Stimulated activated naive B cell treated with anti-CD40 and anti-IgM and Interleukin-4, amounts not matched to agents 10 μg/mL and 1 μg/mL and 100 μg/mL, for 72 hours (primary cell): ENCODE data around the gene NCK2.
A peak's percentile ranks its signal among the peaks of the same experiment; 100 is the strongest.

Source experiments
- ATAC-seq, 2 donors: fragments of 150-1000 bp; cut with Tn5 transposase; replicated peaks; 2 replicates each; pipeline ENCODE4 v1.10.0; 2021; ENCODE audit warnings: moderate library complexity in 1 of 2
- DNase-seq: peaks from one replicate; pipeline ENCODE4 v3.0.0; 2021
- H3K27ac Mint-ChIP-seq: one replicate; pipeline ENCODE4 v1.8.0; 2022; ENCODE audit warnings: mild to moderate bottlenecking, mixed read lengths
- H3K27me3 Mint-ChIP-seq, 2 donors: one replicate each; pipeline ENCODE4 v1.8.0; 2022; ENCODE audit warnings: mixed read lengths in 2 of 2
- H3K36me3 Mint-ChIP-seq, 2 donors: one replicate each; pipeline ENCODE4 v1.8.0; 2022; ENCODE audit warnings: mixed read lengths in 2 of 2, mild to moderate bottlenecking in 1 of 2
- H3K4me1 Mint-ChIP-seq, 2 donors: one replicate each; pipeline ENCODE4 v1.8.0; 2022; ENCODE audit warnings: mixed read lengths in 2 of 2, mild to moderate bottlenecking in 1 of 2
- H3K4me3 Mint-ChIP-seq, 2 donors: one replicate each; pipeline ENCODE4 v1.8.0; 2022; ENCODE audit warnings: mild to moderate bottlenecking in 2 of 2, mixed read lengths in 2 of 2, moderate library complexity in 1 of 2
- H3K9me3 Mint-ChIP-seq, 2 donors: one replicate each; pipeline ENCODE4 v1.8.0; 2022; ENCODE audit warnings: mixed read lengths in 2 of 2, mild to moderate bottlenecking in 1 of 2

The NCK2 gene

DNA sequence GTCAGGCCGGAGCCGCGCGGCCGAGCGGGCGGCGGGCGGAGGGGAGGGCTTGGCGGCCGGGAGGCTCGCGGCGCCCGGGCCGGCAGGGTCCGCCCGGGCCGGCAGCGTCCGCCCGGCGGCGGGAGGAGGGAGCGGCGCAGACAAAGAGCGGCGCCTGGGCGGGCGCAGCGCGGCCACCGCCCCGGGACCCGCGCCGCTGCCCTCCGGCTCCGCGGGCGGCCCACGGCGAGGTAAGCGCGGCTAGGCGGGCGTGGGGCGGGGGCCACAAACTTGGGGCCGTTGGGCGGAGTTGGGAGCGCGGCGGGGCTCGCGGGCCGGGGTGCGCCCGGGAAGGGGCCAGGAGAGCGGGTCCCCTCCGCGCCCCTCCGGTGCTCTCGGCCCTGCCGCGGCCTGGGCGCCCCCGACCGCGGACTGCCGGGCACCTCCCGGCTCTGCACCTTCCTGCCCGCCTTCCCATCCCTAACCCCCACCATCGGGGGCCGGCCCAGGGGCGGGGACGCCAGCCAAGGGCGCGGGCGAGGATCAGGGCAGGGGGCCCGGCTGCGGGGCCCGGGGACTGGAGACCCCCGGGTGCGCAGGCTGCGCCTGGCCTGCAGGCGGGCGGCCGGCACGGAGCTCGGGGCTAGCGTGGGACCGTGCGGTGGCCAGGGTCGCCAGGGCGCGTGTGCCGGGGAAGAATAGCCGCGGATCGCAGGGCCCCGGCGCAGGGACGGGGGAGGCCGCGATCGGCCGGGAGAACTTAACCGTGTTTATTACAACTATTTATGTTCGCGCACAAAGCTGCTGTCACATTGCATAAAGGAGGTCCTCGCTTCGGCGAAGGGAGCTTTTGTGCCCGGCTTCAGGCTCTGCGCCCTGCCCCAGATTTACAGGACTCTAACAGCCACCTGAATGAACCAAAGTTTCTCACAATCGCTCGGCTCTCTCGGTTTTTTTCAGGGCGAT lies at the start of gene NCK2:
NCK2 (plus strand) TSS at position 4 of the 945 bp plus-strand sequence. CDS start 110,152 bp downstream, outside the sequence.
- peak within 1 kb of the TSS; percentile 93 for H3K27ac Mint-ChIP-seq
- H3K36me3 Mint-ChIP-seq: peaks cover 41 to 44% of the 10 kb centered on the region in 2 donors

DNA sequence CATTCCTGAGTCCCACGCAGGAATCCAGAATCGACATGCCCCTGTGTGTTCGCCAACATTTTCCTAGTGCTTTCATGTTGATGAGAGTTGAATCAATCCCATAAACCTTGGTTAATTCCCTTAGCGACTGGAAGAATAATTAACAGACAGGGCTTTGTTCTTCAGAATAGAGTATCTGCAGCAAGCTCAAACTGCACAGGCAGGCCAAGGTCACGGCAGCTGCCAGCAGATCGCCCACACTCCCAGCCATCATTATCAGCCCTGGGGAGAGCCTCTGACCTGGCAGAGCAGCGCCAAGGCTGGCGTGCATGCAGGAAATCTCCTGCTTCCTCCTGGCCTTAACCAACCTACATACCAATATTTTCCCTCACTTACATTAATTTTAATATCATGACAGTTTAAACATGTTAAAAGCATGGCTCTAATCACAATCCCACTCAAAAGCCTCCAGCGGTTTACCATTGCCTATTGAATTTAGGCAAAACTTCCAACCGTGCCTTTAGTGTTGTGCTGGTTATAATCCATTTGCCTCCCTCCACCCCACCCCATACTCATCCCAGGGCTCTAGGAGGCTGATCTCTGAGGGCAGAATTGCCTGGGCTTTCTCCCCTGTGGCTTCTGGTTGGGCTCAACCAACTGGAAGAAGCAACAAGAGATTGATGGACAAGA lies 46.8 kb upstream of the NCK2 start:
- ATAC-seq: no peak
- Mint-ChIP-seq H3K27ac (no peak overlapping the region), H3K9me3 (peaks cover 0 to 3% of the 10 kb centered on the region in 2 donors), H3K4me1 (peaks cover 9 to 19% of the 10 kb centered on the region in 2 donors), H3K36me3 (no peaks in the 10 kb centered on the region), H3K27me3 (peaks cover 4 to 16% of the 10 kb centered on the region in 2 donors), H3K4me3 (no peak overlapping the region)
- no peak for DNase-seq

More for the DNA sequence above, at the start of gene NCK2:
- peak within 1 kb of the TSS; percentile 87 to 91 for H3K4me3 Mint-ChIP-seq
- peaks cover 0 to 3% of the 10 kb centered on the region in 2 donors for H3K9me3 Mint-ChIP-seq
- H3K27me3 Mint-ChIP-seq: no peaks in the 10 kb centered on the region
- H3K4me1 Mint-ChIP-seq: peaks cover 51 to 82% of the 10 kb centered on the region in 2 donors
- ATAC-seq: peak; percentile 7 to 20
- peak; percentile 35 for DNase-seq

DNA sequence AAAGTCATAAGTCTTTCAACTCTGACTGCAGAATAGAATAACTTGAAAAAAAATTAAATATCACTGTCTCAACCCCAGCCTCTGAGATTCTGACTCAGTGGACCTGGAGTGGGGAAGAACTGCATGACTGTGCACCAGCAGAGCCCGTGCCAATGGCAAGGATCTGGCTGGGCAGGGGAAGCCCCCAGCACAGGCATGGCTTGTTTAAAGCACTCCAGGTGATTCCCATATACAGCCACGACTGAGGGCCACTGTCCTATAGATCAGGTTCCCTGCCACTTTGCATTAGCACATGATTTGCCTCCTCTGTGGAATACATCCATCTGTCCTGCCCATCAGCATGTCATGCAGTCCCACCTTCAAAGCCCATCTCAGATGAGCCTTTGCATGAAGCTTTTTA lies 45.9 kb upstream of the NCK2 start:
- Mint-ChIP-seq H3K27ac (no peak overlapping the region), H3K4me3 (no peak overlapping the region), H3K36me3 (no peaks in the 10 kb centered on the region), H3K9me3 (peaks cover 0 to 3% of the 10 kb centered on the region in 2 donors), H3K27me3 (peaks cover 4 to 16% of the 10 kb centered on the region in 2 donors), H3K4me1 (peaks cover 8 to 17% of the 10 kb centered on the region in 2 donors)
- no peak for DNase-seq
- no peak for ATAC-seq

DNA sequence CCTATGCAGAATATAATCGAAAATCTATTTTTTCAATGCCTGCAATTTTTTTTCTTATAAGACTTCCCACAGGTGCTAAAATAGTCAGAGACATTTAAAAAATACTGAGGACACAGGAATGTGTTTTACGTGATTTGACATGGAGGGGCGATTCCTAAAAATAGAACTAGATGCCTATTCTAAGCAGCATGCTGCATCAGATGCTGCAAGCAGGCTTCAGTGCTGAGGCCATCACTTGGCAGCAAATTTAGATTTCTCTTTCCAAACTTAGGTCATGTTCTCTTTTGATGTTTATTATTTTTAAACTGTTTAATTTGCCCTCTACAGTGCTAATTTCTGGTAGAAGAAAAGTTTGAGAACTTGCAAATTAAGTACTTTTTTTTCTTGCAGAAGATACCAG lies 43.7 kb upstream of the NCK2 start:
- ATAC-seq (no peak), DNase-seq (no peak)
- no peak overlapping the region for H3K27ac Mint-ChIP-seq
- H3K4me3 Mint-ChIP-seq: no peak overlapping the region
- H3K9me3 Mint-ChIP-seq: peaks cover 0 to 6% of the 10 kb centered on the region in 2 donors
- H3K4me1 Mint-ChIP-seq: peaks cover 3 to 10% of the 10 kb centered on the region in 2 donors
- H3K36me3 Mint-ChIP-seq: no peaks in the 10 kb centered on the region
- H3K27me3 Mint-ChIP-seq: peaks cover 4 to 16% of the 10 kb centered on the region in 2 donors

DNA sequence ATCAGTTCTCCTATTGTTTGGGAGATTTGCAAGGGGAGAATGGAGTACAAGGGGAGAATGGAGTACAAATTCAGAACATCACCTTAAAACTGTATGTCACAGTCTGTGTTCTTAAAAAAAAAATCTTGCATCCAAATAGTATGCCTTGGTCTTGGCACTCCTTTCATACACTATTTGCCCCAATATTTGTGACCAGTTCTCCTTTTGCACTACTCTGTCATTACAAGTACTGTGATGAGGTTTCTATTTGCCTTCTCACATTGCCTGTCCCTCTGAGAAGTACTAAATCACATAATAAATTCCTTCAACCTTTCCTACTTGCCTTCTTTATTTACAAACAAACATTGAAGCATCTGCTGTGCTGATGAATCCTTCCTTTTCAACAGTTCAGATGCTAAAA lies 36.0 kb upstream of the NCK2 start:
- DNase-seq: no peak
- peaks cover 8 to 9% of the 10 kb centered on the region in 2 donors for H3K4me1 Mint-ChIP-seq
- no peaks in the 10 kb centered on the region for H3K27me3 Mint-ChIP-seq
- H3K27ac Mint-ChIP-seq: no peak overlapping the region
- H3K36me3 Mint-ChIP-seq: no peaks in the 10 kb centered on the region
- peaks cover 0 to 4% of the 10 kb centered on the region in 2 donors for H3K9me3 Mint-ChIP-seq
- ATAC-seq: peak; percentile 76 to 83
- H3K4me3 Mint-ChIP-seq: no peak overlapping the region

DNA sequence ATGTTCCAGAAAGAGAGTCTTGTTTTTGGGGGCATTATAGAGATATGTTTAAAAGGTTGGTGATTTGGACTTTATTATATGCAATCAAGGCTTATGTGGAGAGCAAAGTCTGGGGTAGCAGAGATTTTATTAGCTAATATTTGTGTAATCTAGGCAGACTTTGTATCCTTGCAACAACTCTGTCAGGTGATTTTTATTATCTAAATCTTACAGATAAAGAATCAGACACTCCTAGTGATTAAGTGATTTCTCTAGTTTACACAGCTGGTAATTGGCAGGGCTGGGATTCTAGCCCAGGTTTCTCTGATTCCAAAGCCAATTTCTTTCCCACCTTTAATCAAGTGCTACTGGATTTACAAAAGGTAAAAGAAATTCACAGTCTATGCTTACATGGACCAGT lies 33.3 kb upstream of the NCK2 start:
- H3K4me3 Mint-ChIP-seq: no peak overlapping the region
- DNase-seq (no peak), ATAC-seq (no peak)
- H3K27ac Mint-ChIP-seq: no peak overlapping the region
- H3K9me3 Mint-ChIP-seq: peaks cover 3 to 4% of the 10 kb centered on the region in 2 donors
- H3K36me3 Mint-ChIP-seq: peaks cover 0 to 3% of the 10 kb centered on the region in 2 donors
- H3K27me3 Mint-ChIP-seq: peaks cover 9% of the 10 kb centered on the region in 2 donors
- peaks cover 8 to 9% of the 10 kb centered on the region in 2 donors for H3K4me1 Mint-ChIP-seq

DNA sequence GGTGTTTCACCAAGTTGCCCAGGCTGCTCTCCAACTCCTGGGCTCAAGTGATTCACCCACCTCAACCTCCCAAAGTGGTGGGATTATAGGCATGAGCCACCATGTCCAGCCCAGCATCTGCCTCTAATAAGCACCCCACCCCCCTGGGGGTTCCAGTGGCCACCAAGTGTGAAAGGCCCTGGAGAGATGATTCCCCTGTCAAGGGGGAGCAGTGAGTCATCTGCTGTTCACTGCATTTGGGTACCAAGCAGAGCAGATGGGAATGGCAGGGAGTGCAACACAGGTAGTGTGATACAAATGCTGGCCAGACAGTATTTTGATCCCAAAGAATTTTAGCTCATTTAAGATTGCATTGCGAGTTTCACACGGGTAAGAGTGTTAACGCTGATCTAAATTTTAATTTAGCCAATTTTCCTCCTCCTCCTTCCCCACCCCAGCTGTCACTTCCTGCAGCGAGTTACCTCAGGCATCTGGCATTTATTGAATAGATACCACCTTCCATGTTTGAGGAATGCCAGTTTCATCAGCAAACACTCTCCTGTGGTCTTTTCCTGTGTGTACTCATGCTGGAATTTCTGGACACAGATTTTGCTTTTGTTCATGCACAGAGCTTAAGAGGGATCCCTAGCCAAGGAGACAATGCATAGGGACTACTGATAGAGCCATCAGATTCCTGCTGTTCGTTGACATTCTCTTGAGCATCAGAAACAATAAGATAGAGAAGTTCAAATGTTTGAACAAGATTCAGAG lies 32.4 kb upstream of the NCK2 start:
- H3K4me3 Mint-ChIP-seq: no peak overlapping the region
- H3K27ac Mint-ChIP-seq: no peak overlapping the region
- peaks cover 0 to 3% of the 10 kb centered on the region in 2 donors for H3K36me3 Mint-ChIP-seq
- DNase-seq: no peak
- peaks cover 3 to 4% of the 10 kb centered on the region in 2 donors for H3K9me3 Mint-ChIP-seq
- peaks cover 9% of the 10 kb centered on the region in 2 donors for H3K27me3 Mint-ChIP-seq
- ATAC-seq: no peak
- H3K4me1 Mint-ChIP-seq: peaks cover 8 to 9% of the 10 kb centered on the region in 2 donors

DNA sequence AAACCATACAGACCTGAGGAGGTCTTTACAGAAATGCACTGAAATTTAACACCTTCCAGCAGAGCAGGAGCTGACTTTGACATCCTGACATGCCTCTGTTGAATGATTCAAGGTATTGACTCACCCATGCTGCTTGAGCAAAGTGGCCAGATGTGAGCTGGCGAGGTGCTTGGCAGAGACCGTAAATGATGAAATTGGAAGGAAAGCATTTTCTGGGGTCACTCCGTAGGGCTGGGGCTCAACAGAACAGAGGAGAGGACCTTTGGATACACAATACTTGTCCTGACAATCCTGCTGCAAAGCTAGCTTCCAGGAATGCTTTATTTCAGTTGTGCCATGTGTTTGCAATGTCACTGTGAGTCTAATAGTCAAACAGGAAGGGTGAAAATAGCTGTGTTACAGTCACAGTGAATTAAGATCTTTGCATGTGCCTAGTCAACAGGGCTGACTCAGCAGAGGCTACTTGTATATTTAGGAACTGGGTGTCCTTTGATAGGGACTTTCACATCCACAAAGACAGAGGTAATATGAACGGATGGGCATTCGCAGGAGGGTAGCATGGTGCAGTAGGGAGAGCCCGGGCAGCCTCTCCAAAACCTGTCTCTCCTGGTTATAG lies 31.6 kb upstream of the NCK2 start:
- H3K4me3 Mint-ChIP-seq: no peak overlapping the region
- peaks cover 0 to 3% of the 10 kb centered on the region in 2 donors for H3K36me3 Mint-ChIP-seq
- H3K27me3 Mint-ChIP-seq: peaks cover 9% of the 10 kb centered on the region in 2 donors
- peaks cover 8 to 9% of the 10 kb centered on the region in 2 donors for H3K4me1 Mint-ChIP-seq
- ATAC-seq (peak in 1 of 2 donors; percentile 42), DNase-seq (no peak)
- peaks cover 3 to 4% of the 10 kb centered on the region in 2 donors for H3K9me3 Mint-ChIP-seq
- H3K27ac Mint-ChIP-seq: no peak overlapping the region

DNA sequence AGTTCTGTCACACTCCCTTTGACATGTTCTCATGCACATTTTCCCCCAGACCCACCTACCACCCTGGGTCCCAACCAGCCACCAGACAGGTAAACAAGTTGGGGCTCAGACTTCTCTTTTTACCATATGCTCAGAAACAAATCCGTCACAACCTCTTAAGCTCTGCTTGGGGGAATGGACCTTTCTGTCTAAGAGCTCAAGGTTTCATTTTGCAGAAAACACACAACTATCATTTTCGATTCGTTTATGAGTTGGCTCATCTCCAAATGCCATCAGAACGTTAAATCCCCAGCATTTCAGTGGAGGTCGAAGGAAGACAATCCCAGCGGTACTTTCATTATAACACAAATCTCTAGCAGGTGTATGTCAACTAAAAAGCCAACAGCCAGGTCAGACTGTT lies 30.6 kb upstream of the NCK2 start:
- ATAC-seq (no peak), DNase-seq (no peak)
- peaks cover 3 to 4% of the 10 kb centered on the region in 2 donors for H3K9me3 Mint-ChIP-seq
- peaks cover 0 to 3% of the 10 kb centered on the region in 2 donors for H3K36me3 Mint-ChIP-seq
- peaks cover 2 to 6% of the 10 kb centered on the region in 2 donors for H3K4me1 Mint-ChIP-seq
- no peak overlapping the region for H3K27ac Mint-ChIP-seq
- peaks cover 9% of the 10 kb centered on the region in 2 donors for H3K27me3 Mint-ChIP-seq
- H3K4me3 Mint-ChIP-seq: no peak overlapping the region

DNA sequence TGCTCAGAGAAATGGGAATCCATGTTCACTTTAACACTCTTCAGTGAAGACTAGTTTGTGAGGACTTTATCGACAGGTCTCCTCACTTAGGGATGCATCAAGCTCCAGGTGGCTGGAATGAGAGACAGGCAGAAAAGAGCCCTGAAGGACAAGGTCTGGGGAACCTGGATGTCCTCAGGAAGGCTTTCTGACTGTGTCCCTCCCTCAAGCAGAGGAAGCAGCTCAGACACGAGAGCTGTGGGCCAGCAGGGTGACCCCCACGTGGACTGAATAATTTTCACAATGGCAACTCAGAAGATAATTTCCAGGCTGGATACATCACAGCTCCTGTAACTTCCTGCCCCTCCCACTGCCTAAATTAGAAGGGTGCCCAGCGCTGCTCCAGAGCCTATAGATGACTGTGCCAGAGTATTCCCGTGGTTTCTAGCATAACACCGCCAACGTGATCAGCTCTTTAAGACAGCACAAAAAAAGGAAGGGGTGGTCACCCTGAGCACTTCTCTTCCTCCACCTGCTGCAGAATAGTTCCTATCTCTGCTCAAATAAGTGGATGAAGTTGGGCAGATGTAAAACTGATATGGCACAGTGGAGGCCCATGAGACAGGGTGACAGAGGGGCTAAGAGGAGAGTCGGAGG lies 25.7 kb upstream of the NCK2 start:
- H3K9me3 Mint-ChIP-seq: peaks cover 3 to 4% of the 10 kb centered on the region in 2 donors
- H3K4me1 Mint-ChIP-seq: peaks cover 4 to 5% of the 10 kb centered on the region in 2 donors
- peaks cover 9% of the 10 kb centered on the region in 2 donors for H3K27me3 Mint-ChIP-seq
- H3K27ac Mint-ChIP-seq: no peak overlapping the region
- ATAC-seq: no peak
- peaks cover 0 to 3% of the 10 kb centered on the region in 2 donors for H3K36me3 Mint-ChIP-seq
- DNase-seq: no peak
- no peak overlapping the region for H3K4me3 Mint-ChIP-seq

DNA sequence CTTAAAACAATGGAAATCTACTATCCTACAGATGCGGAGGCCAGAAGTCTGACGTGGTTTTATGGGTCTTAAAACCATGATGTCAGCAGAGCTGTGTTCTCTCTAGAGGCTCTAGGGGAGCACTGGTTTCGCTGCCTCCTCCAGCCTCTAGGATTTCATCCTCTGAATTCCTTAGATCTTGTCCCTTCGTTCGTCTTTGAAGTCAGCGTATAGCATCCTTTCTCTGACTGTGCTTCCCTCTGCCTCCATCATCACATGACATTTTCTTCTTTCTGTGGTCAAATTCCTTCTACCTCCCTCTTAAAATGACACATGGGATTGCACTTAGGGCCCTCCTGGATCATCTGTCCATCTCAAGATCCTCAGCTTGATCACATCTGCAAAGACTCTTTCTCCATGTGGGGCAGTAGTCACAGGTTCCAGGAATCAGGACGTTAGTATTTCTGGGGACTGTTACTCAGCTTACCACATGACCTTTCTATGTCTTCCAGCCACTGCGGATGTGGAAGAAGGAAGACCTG lies 22.7 kb upstream of the NCK2 start:
- no peaks in the 10 kb centered on the region for H3K27me3 Mint-ChIP-seq
- H3K36me3 Mint-ChIP-seq: peaks cover 5 to 6% of the 10 kb centered on the region in 2 donors
- no peak for DNase-seq
- no peak overlapping the region for H3K27ac Mint-ChIP-seq
- H3K4me1 Mint-ChIP-seq: peaks cover 9 to 15% of the 10 kb centered on the region in 2 donors
- H3K4me3 Mint-ChIP-seq: no peak overlapping the region
- H3K9me3 Mint-ChIP-seq: peaks cover 5 to 6% of the 10 kb centered on the region in 2 donors
- no peak for ATAC-seq

DNA sequence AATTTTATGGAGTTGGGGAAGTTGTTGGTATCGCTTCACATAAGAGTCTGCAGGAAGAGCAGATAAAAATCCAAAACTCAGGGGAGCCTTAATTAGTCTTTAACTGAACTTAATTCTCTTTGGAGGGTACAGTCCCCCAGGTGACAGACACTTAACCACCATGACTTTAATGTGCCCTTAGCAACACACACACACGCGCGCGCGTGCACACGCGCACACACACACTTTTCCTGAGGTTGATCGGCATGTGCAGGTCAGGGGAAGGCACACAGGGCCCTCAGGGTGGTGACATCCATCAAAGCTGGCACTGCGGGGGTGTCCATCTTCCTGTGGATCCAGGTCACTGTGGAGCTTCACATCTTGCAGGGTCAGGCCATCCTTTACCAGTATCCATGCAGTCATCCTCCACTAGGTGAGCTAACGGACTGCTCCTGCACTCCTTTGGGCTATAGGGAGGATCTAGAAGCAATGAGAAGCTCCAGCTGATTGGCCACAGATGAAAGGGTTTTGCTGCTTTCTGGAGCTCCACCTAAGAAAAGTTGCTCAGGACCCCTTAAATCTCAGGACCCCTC lies 21.9 kb upstream of the NCK2 start:
- Mint-ChIP-seq H3K27ac (no peak overlapping the region), H3K4me3 (no peak overlapping the region), H3K27me3 (no peaks in the 10 kb centered on the region), H3K36me3 (peaks cover 8 to 10% of the 10 kb centered on the region in 2 donors), H3K4me1 (peaks cover 9 to 15% of the 10 kb centered on the region in 2 donors), H3K9me3 (peaks cover 8 to 9% of the 10 kb centered on the region in 2 donors)
- DNase-seq (no peak), ATAC-seq (no peak)

DNA sequence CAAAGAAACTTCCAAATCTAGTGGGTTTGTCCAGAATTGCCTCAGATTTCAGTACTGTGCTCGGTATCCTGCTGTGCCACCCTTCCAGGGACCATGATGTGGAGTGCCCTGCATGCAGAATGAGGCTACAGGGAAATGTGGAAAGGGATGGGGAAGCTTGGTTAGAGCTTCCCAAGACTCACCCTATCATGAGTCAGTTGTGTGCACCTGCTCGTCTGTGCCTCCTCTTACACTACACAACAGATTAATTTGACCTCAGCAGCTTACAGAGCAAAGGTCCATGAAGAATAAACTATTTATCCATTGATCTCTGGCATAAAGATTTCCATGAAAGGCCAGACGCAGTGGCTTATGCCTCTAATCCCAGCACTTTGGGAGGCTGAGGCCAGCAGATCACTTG lies 21.3 kb upstream of the NCK2 start:
- no peak overlapping the region for H3K27ac Mint-ChIP-seq
- H3K4me3 Mint-ChIP-seq: no peak overlapping the region
- peaks cover 8 to 10% of the 10 kb centered on the region in 2 donors for H3K36me3 Mint-ChIP-seq
- DNase-seq (no peak), ATAC-seq (no peak)
- H3K4me1 Mint-ChIP-seq: peaks cover 9 to 15% of the 10 kb centered on the region in 2 donors
- no peaks in the 10 kb centered on the region for H3K27me3 Mint-ChIP-seq
- peaks cover 8 to 9% of the 10 kb centered on the region in 2 donors for H3K9me3 Mint-ChIP-seq
